Dendritic cell treated with granulocyte-macrophage colony-stimulating factor and Interleukin-4, amounts not matched to agents 40 ng/mL and 50 ng/mL, for 4 days (primary cell): ENCODE measurements around the gene LXN.

Experiments
- H3K27ac Mint-ChIP-seq: one replicate; pipeline ENCODE4 v1.8.0; 2022; ENCODE audit warnings: mild to moderate bottlenecking, mixed read lengths
- H3K27me3 Mint-ChIP-seq: one replicate; pipeline ENCODE4 v1.8.0; 2022; ENCODE audit warnings: mild to moderate bottlenecking, mixed read lengths
- H3K36me3 Mint-ChIP-seq: one replicate; pipeline ENCODE4 v1.8.0; 2022; ENCODE audit warnings: low read depth, mixed read lengths
- H3K4me1 Mint-ChIP-seq: one replicate; pipeline ENCODE4 v1.8.0; 2022; ENCODE audit warnings: low read depth, mixed read lengths
- H3K4me3 Mint-ChIP-seq: one replicate; pipeline ENCODE4 v1.8.0; 2022; ENCODE audit warnings: mild to moderate bottlenecking, moderate library complexity, mixed read lengths
- H3K9me3 Mint-ChIP-seq: one replicate; pipeline ENCODE4 v1.8.0; 2022; ENCODE audit warnings: mixed read lengths
- intact Hi-C: fragments of 100-400 bp; cut with micrococcal nuclease; formaldehyde crosslinking; loops from one replicate; pipeline ENCODE4 v1.15.0; 2022

LXN gene

GRCh38 chr3:158658889-158659288 lies 13.6 kb downstream of the LXN start:
- no peaks in the 10 kb centered on the region for H3K4me1 Mint-ChIP-seq
- H3K27ac Mint-ChIP-seq: no peak overlapping the region
- peaks cover 62% of the 10 kb centered on the region for H3K36me3 Mint-ChIP-seq
- H3K27me3 Mint-ChIP-seq: no peaks in the 10 kb centered on the region
- H3K4me3 Mint-ChIP-seq: no peak overlapping the region
- H3K9me3 Mint-ChIP-seq: no peaks in the 10 kb centered on the region
- intact Hi-C loops: loop anchor here (1.0 to 10.0 kb wide), 4 partner anchors 68 to 606 kb away; no protein-coding TSS in a partner anchor

GRCh38 chr3:158652463-158652862 lies 20.0 kb downstream of the LXN start:
- Mint-ChIP-seq H3K4me3 (no peak overlapping the region), H3K27ac (no peak overlapping the region), H3K27me3 (no peaks in the 10 kb centered on the region), H3K36me3 (peaks cover 90% of the 10 kb centered on the region), H3K4me1 (no peaks in the 10 kb centered on the region), H3K9me3 (no peaks in the 10 kb centered on the region)
- intact Hi-C loops: loop anchor here (10.0 kb wide), 2 partner anchors 108 to 612 kb away; no protein-coding TSS in a partner anchor

GRCh38 chr3:158651192-158651591 lies 21.3 kb downstream of the LXN start:
- Mint-ChIP-seq H3K27me3 (no peaks in the 10 kb centered on the region), H3K9me3 (no peaks in the 10 kb centered on the region), H3K4me1 (peaks cover under 1% of the 10 kb centered on the region), H3K36me3 (peaks cover 85% of the 10 kb centered on the region), H3K4me3 (no peak overlapping the region), H3K27ac (no peak overlapping the region)
- intact Hi-C loops: loop anchor here (10.0 kb wide), 2 partner anchors 106 to 614 kb away; no protein-coding TSS in a partner anchor

GRCh38 chr3:158649791-158650190 lies 22.7 kb downstream of the LXN start:
- Mint-ChIP-seq H3K9me3 (no peaks in the 10 kb centered on the region), H3K27ac (no peak overlapping the region), H3K27me3 (no peaks in the 10 kb centered on the region), H3K4me3 (no peak overlapping the region), H3K36me3 (peaks cover 74% of the 10 kb centered on the region), H3K4me1 (peaks cover 14% of the 10 kb centered on the region)
- intact Hi-C loops: loop anchor here (10.0 kb wide), 2 partner anchors 105 to 615 kb away; no protein-coding TSS in a partner anchor

GRCh38 chr3:158644345-158644908 lies 28.0 kb downstream of the LXN start, which contains the start of gene GFM1:
Gene GFM1 (plus strand): TSS chr3:158644527. CDS start chr3:158644635, 108 bp downstream.
- no peaks in the 10 kb centered on the region for H3K9me3 Mint-ChIP-seq
- peaks cover 29% of the 10 kb centered on the region for H3K36me3 Mint-ChIP-seq
- peak within 1 kb of the TSS; percentile 87 for H3K4me3 Mint-ChIP-seq
- H3K27ac Mint-ChIP-seq: peak within 1 kb of the TSS; percentile 83
- no peaks in the 10 kb centered on the region for H3K27me3 Mint-ChIP-seq
- H3K4me1 Mint-ChIP-seq: peaks cover 14% of the 10 kb centered on the region
- intact Hi-C loops: no loop called here

GRCh38 chr3:158642474-158643210 lies 29.8 kb downstream of the LXN start:
- Mint-ChIP-seq H3K4me3 (no peak overlapping the region), H3K27me3 (no peaks in the 10 kb centered on the region), H3K27ac (no peak overlapping the region), H3K4me1 (peaks cover 14% of the 10 kb centered on the region), H3K9me3 (no peaks in the 10 kb centered on the region), H3K36me3 (peaks cover 11% of the 10 kb centered on the region)
- intact Hi-C loops: no loop called here

GRCh38 chr3:158642005-158642404 lies 30.4 kb downstream of the LXN start:
- intact Hi-C loops: no loop called here
- Mint-ChIP-seq H3K9me3 (no peaks in the 10 kb centered on the region), H3K4me3 (no peak overlapping the region), H3K27ac (no peak overlapping the region), H3K36me3 (peaks cover 7% of the 10 kb centered on the region), H3K4me1 (peaks cover 14% of the 10 kb centered on the region), H3K27me3 (no peaks in the 10 kb centered on the region)

- Mint-ChIP-seq H3K27me3 (no peaks in the 10 kb centered on the region), H3K4me1 (peaks cover 8% of the 10 kb centered on the region), H3K36me3 (no peaks in the 10 kb centered on the region), H3K9me3 (peaks cover 8% of the 10 kb centered on the region), H3K27ac (no peak overlapping the region), H3K4me3 (no peak overlapping the region)
- intact Hi-C loops: no loop called here
Measured at GRCh38 chr3:158640646-158641045, 31.8 kb downstream of the LXN start.

GRCh38 chr3:158631981-158632380 lies 40.5 kb downstream of the LXN start:
- Mint-ChIP-seq H3K4me1 (no peaks in the 10 kb centered on the region), H3K9me3 (peaks cover 17% of the 10 kb centered on the region), H3K4me3 (no peak overlapping the region), H3K27me3 (peaks cover 9% of the 10 kb centered on the region), H3K36me3 (no peaks in the 10 kb centered on the region), H3K27ac (no peak overlapping the region)
- intact Hi-C loops: no loop called here

GRCh38 chr3:158625881-158626280 lies 46.6 kb downstream of the LXN start:
- Mint-ChIP-seq H3K36me3 (no peaks in the 10 kb centered on the region), H3K27me3 (peaks cover 3% of the 10 kb centered on the region), H3K4me3 (no peak overlapping the region), H3K9me3 (peaks cover 45% of the 10 kb centered on the region), H3K4me1 (no peaks in the 10 kb centered on the region), H3K27ac (no peak overlapping the region)
- intact Hi-C loops: no loop called here

- H3K4me1 Mint-ChIP-seq: no peaks in the 10 kb centered on the region
- no peak overlapping the region for H3K27ac Mint-ChIP-seq
- H3K9me3 Mint-ChIP-seq: peaks cover 42% of the 10 kb centered on the region
- no peaks in the 10 kb centered on the region for H3K27me3 Mint-ChIP-seq
- no peaks in the 10 kb centered on the region for H3K36me3 Mint-ChIP-seq
- no peak overlapping the region for H3K4me3 Mint-ChIP-seq
- intact Hi-C loops: no loop called here
Measured at GRCh38 chr3:158617982-158618875, 54.2 kb downstream of the LXN start.
